Glutamatergic neuron (in vitro differentiated cells): ENCODE data around the gene HOXB1. TPM values are rescaled to one million over a fixed set of nuclear protein-coding genes. Genes with fewer than 3 reads are reported as not detected.
"Not testable (repeated sequence)": the region's sequence is repeated elsewhere in the genome, so short reads cannot be mapped to it uniquely, and the experiment has no call there.

Source experiments
- DNase-seq: peaks from one replicate; pipeline ENCODE4 v3.0.0; 2022
- H3K27ac Mint-ChIP-seq: one replicate; pipeline ENCODE4 v1.8.0; 2020; ENCODE audit warnings: mild to moderate bottlenecking, mixed read lengths, inconsistent platforms; ENCODE audit not compliant: unreplicated experiment
- H3K27me3 Mint-ChIP-seq: one replicate; pipeline ENCODE4 v1.8.0; 2020; ENCODE audit warnings: mild to moderate bottlenecking, moderate library complexity, mixed read lengths, inconsistent platforms; ENCODE audit not compliant: unreplicated experiment
- H3K36me3 Mint-ChIP-seq: one replicate; pipeline ENCODE4 v1.8.0; 2020; ENCODE audit warnings: mild to moderate bottlenecking, mixed read lengths, inconsistent platforms; ENCODE audit not compliant: unreplicated experiment
- H3K4me1 Mint-ChIP-seq: one replicate; pipeline ENCODE4 v1.8.0; 2020; ENCODE audit warnings: mild to moderate bottlenecking, low read depth, mixed read lengths, inconsistent platforms; ENCODE audit not compliant: unreplicated experiment
- H3K4me3 Mint-ChIP-seq: one replicate; pipeline ENCODE4 v1.8.0; 2020; ENCODE audit warnings: mild to moderate bottlenecking, mixed read lengths, inconsistent platforms; ENCODE audit not compliant: unreplicated experiment
- H3K9me3 Mint-ChIP-seq: one replicate; pipeline ENCODE4 v1.8.0; 2020; ENCODE audit warnings: mild to moderate bottlenecking, moderate library complexity, mixed read lengths, inconsistent platforms; ENCODE audit not compliant: unreplicated experiment
- total RNA-seq: library from RNA; stranded (reverse); fragmentation: NEBNext Ultra II Directional; extraction: Animal tissue kit (Norgen Biotek cat#: 25700); gene quantifications from one replicate; pipeline ENCODE4 v1.2.1, GENCODE V29; 2021; ENCODE audit not compliant: unreplicated experiment
- TF ChIP-seq, protein P1 (sequence below): fragments of 200-600 bp; sonication (generic); IDR thresholded peaks from one replicate; pipeline ENCODE4 v1.5.0; 2021; ENCODE audit not compliant: partially characterized antibody, unreplicated experiment

The HOXB1 gene
- total RNA-seq, 1 donor from 2014 or later: not detected

DNA sequence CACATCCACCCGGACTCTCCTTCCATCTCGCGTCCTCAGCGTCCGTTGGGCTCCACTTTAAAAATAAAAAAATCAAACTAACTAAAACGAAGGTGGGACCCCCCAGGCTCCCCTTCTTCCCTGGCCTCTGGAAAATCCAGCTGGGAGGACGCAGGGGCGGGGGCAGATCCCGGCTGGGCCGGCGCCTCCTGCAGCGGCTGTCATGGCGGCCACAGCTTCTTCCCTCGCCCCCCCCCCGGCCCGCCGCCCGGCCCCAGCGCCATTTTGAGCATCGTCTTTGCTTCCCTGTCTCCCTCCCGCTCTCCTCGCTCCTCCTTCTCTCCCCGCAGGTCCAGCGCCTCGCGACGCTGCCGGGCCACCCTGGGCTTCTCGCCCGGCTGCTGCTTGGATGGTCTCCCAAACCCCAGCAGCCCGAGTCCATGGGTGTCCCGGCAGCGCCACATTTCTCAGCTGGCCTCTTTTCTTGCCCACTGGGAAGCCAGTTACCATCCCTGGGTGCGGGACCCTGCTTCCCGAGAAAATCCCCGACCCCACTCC lies 10.8 kb upstream of the HOXB1 start:
- DNase-seq: peak; percentile 36
- Mint-ChIP-seq H3K36me3 (no peaks in the 10 kb centered on the region), H3K4me3 (peak overlapping the region; percentile 85), H3K27ac (peak overlapping the region; percentile 94), H3K4me1 (peaks cover 7% of the 10 kb centered on the region), H3K27me3 (peaks cover 40% of the 10 kb centered on the region), H3K9me3 (peaks cover 17% of the 10 kb centered on the region)
- TF ChIP-seq, protein P1, sequence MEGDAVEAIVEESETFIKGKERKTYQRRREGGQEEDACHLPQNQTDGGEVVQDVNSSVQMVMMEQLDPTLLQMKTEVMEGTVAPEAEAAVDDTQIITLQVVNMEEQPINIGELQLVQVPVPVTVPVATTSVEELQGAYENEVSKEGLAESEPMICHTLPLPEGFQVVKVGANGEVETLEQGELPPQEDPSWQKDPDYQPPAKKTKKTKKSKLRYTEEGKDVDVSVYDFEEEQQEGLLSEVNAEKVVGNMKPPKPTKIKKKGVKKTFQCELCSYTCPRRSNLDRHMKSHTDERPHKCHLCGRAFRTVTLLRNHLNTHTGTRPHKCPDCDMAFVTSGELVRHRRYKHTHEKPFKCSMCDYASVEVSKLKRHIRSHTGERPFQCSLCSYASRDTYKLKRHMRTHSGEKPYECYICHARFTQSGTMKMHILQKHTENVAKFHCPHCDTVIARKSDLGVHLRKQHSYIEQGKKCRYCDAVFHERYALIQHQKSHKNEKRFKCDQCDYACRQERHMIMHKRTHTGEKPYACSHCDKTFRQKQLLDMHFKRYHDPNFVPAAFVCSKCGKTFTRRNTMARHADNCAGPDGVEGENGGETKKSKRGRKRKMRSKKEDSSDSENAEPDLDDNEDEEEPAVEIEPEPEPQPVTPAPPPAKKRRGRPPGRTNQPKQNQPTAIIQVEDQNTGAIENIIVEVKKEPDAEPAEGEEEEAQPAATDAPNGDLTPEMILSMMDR: no peak

DNA sequence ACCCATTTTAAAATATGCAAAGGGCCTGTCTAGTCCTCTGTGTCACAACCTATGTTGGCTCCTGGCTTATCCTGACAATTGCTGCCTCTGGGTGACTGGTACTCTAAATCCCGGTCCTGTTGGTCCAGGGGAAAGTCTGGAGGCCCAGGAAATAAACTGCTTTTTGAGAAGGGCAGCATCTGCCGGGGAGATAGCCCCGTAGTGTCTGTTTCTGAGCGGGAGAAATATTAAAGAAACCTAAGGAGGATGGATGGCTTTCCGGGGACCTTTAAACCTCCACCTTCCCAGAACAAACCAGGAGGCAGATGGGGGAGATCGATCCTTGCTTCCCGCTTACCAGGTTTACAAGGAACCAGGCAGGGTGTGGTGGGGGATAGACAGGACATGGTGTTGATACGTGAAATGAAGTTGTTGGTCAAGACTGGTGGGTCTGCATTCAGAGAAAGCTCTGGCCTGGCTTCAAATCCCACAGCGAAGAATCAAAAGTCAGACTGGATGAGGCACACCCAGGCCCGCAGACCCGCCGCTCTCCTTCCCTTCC lies 10.3 kb upstream of the HOXB1 start:
- TF ChIP-seq, protein P1: no peak
- Mint-ChIP-seq H3K4me3 (peak overlapping the region; percentile 85), H3K27ac (peak overlapping the region; percentile 94), H3K4me1 (peaks cover 6% of the 10 kb centered on the region), H3K9me3 (peaks cover 17% of the 10 kb centered on the region), H3K36me3 (no peaks in the 10 kb centered on the region), H3K27me3 (peaks cover 35% of the 10 kb centered on the region)
- no peak for DNase-seq

DNA sequence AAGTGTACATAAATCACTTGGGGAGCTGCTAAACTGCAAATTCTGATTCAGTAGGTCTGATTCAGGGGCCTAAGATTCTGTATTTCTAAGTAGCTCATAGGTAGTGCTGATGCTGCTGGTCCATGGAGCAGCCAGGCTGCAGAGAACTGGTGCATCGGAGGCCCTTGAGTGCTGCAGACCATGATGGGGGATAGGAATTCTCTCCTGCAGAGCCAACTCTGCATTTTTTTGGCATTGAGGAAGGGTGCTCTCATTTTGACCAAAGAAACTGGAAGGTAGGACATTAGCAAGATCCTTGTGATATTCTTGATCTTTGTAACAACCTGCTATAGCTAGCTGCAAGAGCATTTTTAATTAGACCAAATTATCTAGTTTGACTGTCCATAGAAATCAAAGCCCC lies 9.4 kb upstream of the HOXB1 start:
- TF ChIP-seq, protein P1: no peak
- DNase-seq: no peak
- H3K27ac Mint-ChIP-seq: no peak overlapping the region
- H3K4me1 Mint-ChIP-seq: peaks cover 3% of the 10 kb centered on the region
- peaks cover 17% of the 10 kb centered on the region for H3K9me3 Mint-ChIP-seq
- H3K36me3 Mint-ChIP-seq: no peaks in the 10 kb centered on the region
- H3K27me3 Mint-ChIP-seq: peaks cover 28% of the 10 kb centered on the region
- H3K4me3 Mint-ChIP-seq: peak overlapping the region; percentile 35

DNA sequence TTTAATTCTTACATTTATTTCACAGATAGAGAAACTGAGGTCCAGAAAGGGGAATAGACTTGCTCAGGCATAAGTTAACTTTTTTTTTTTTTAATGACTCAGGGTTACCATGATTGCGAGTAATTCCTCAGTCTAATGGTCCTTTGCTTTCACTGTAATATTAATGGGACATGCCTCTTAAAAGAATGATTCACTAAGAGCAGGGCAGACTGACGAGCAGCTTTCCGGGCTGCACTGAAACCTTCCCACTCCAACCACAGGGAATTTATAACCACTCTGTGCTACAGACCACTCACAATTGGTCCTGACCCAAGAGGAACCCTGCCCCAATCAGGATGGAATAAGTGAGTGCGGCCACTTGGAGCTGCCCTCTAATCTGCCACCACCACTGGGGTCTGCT lies 8.4 kb upstream of the HOXB1 start:
- H3K27ac Mint-ChIP-seq: no peak overlapping the region
- DNase-seq: no peak

DNA sequence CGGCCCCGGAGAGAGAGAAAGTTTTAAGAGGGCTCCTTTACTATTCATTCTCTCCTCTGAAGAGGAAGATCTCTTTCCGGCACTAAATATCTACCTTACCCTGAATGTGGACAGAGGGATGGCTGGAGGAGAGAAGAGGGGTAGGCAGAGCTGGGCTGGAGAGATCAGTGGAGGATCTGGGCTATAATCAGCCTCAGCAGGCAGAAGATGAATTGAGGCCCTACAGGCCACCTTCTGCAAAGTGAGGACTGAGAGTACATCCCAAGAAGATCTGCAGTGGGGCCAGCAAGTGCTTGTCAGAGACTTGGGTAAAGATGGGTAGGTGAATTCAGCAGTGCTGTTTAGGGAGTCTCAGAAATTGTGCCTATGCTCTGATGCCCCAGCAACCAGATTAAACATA lies 6.5 kb upstream of the HOXB1 start:
- H3K4me1 Mint-ChIP-seq: peaks cover 3% of the 10 kb centered on the region
- no peak overlapping the region for H3K27ac Mint-ChIP-seq
- H3K36me3 Mint-ChIP-seq: no peaks in the 10 kb centered on the region
- no peak overlapping the region for H3K4me3 Mint-ChIP-seq
- H3K9me3 Mint-ChIP-seq: peaks cover 7% of the 10 kb centered on the region
- H3K27me3 Mint-ChIP-seq: peaks cover 17% of the 10 kb centered on the region
- TF ChIP-seq, protein P1: no peak
- DNase-seq: no peak

More for the DNA sequence above, 8.4 kb upstream of the HOXB1 start:
- peaks cover 15% of the 10 kb centered on the region for H3K9me3 Mint-ChIP-seq
- peaks cover 3% of the 10 kb centered on the region for H3K4me1 Mint-ChIP-seq
- H3K4me3 Mint-ChIP-seq: no peak overlapping the region
- TF ChIP-seq, protein P1: no peak
- peaks cover 24% of the 10 kb centered on the region for H3K27me3 Mint-ChIP-seq
- no peaks in the 10 kb centered on the region for H3K36me3 Mint-ChIP-seq

DNA sequence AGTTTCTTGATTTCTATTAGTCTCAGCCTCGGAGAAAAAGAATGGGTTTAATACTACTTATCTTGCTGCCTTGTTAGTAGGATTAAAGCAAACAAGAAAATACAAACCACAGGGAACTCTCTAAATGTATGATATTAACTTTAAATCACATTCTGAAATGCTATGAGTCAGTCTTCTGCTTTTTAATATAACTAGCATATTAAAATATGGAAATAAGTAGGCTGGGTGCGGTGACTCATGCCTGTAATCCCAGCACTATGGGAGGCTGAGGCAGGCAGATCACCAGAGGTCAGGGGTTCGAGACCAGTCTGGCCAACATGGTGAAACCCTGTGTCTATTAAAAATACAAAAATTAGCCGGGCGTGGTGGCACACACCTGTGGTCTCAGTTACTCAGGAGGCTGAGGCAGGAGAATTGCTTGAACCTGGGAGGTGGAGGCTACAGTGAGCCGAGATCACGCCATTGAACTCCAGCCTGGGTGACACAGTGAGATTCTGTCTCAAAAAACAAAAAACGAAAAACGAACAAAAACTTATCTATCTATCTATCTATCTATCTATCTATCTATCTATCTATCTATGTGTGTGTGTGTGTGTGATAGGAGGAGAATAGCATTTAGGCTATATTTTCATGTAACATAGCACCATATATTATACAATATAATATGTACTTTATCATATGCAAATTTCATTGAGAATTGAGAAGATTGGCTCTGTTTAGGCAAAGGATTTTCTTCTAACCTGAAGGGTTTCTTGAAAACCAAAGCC lies 5.2 kb upstream of the HOXB1 start:
- not testable (repeated sequence) for DNase-seq, H3K4me1 Mint-ChIP-seq, H3K4me3 Mint-ChIP-seq, H3K27ac Mint-ChIP-seq, H3K36me3 Mint-ChIP-seq, H3K9me3 Mint-ChIP-seq
- peaks cover 12% of the 10 kb centered on the region for H3K27me3 Mint-ChIP-seq
